ENCODE data around the gene CHRNA1. TPM values are rescaled to one million over a fixed set of nuclear protein-coding genes. Genes with fewer than 3 reads are reported as not detected.

Gene CHRNA1
- total and polyA plus RNA-seq, 12 donors: 0.37 TPM; not detected in 11

GRCh38 chr2:174779361-174779928 is 15.2 kb upstream of the CHRNA1 start:
- H3K27ac ChIP-seq: no peak overlapping the region
- H3K9me3 ChIP-seq (replicated peaks in 1 of 3): no peaks in the 10 kb centered on the region
- no peak for DNase-seq
- no peak for TF ChIP-seq POLR2A (IDR thresholded peaks at IDR 0.05)
- no peaks in the 10 kb centered on the region for H3K4me1 ChIP-seq (replicated peaks in 1 of 2)
- H3K27me3 ChIP-seq: no peaks in the 10 kb centered on the region
- intact Hi-C loops (cut with DNase I): no loop called here
- H3K4me3 ChIP-seq: no peak overlapping the region
- no peaks in the 10 kb centered on the region for H3K36me3 ChIP-seq (replicated peaks in 1 of 2)
- WGBS, 4 donors: 71 to 88% (median 81%) methylated on average over 5 of the region's 5 CpGs

GRCh38 chr2:174778085-174778981 is 14.1 kb upstream of the CHRNA1 start:
- Histone ChIP-seq H3K36me3 (replicated peaks in 1 of 2) (no peaks in the 10 kb centered on the region), H3K9me3 (replicated peaks in 1 of 3) (no peaks in the 10 kb centered on the region), H3K27me3 (no peaks in the 10 kb centered on the region), H3K4me3 (no peak overlapping the region), H3K27ac (no peak overlapping the region), H3K4me1 (replicated peaks in 1 of 2) (no peaks in the 10 kb centered on the region)
- 66 to 70% (median 69%) methylated on average over 12 to 13 of the region's 13 CpGs for WGBS, 4 donors
- DNase-seq: peak in 6 of 7 donors; percentile 21 to 63 (median 33)
- no peak for TF ChIP-seq POLR2A (IDR thresholded peaks at IDR 0.05)
- TF ChIP-seq CTCF (IDR thresholded peaks at IDR 0.05): no peak
- intact Hi-C loops (cut with DNase I): no loop called here

GRCh38 chr2:174777347-174778084 is 13.2 kb upstream of the CHRNA1 start:
- no peak for DNase-seq
- Histone ChIP-seq H3K27ac (no peak overlapping the region), H3K36me3 (replicated peaks in 1 of 2) (no peaks in the 10 kb centered on the region), H3K4me3 (no peak overlapping the region), H3K9me3 (replicated peaks in 1 of 3) (no peaks in the 10 kb centered on the region), H3K27me3 (no peaks in the 10 kb centered on the region), H3K4me1 (replicated peaks in 1 of 2) (no peaks in the 10 kb centered on the region)
- TF ChIP-seq CTCF (IDR thresholded peaks at IDR 0.05): no peak
- TF ChIP-seq POLR2A (IDR thresholded peaks at IDR 0.05): no peak
- 71 to 91% (median 79%) methylated on average over 5 of the region's 5 CpGs for WGBS, 4 donors
- intact Hi-C loops (cut with DNase I): no loop called here

GRCh38 chr2:174776675-174777074 is 12.4 kb upstream of the CHRNA1 start:
- no peaks in the 10 kb centered on the region for H3K36me3 ChIP-seq (replicated peaks in 1 of 2)
- no peaks in the 10 kb centered on the region for H3K27me3 ChIP-seq
- DNase-seq: no peak
- H3K4me3 ChIP-seq: no peak overlapping the region
- H3K9me3 ChIP-seq (replicated peaks in 1 of 3): no peaks in the 10 kb centered on the region
- no peak overlapping the region for H3K27ac ChIP-seq
- peaks cover 0 to 4% of the 10 kb centered on the region in 2 donors for H3K4me1 ChIP-seq (replicated peaks in 1 of 2)
- intact Hi-C loops (cut with DNase I): no loop called here
- TF ChIP-seq POLR2A (IDR thresholded peaks at IDR 0.05): no peak
- TF ChIP-seq CTCF (IDR thresholded peaks at IDR 0.05): no peak
- 81 to 86% (median 84%) methylated on average over 3 of the region's 3 CpGs for WGBS, 4 donors

All from adrenal gland (tissue), 12 donors.